ENCODE measurements around the gene KRT24. TPM values are rescaled to one million over a fixed set of nuclear protein-coding genes. Genes with fewer than 3 reads are reported as not detected.

The KRT24 gene
- polyA plus RNA-seq, 1 experiment, result not detected

- TF ChIP-seq CTCF (IDR thresholded peaks at IDR 0.05; ENCODE audit: insufficient read depth, low read depth, low read length), result no peak
- H3K4me3 ChIP-seq (ENCODE audit: low read depth, low read length), result no peak overlapping the region
- no peak for DNase-seq (ENCODE audit: low read depth)
- CTCF ChIA-PET, result no interaction called here
- no peaks in the 10 kb centered on the region for H3K36me3 ChIP-seq (ENCODE audit: control insufficient read depth, insufficient read depth, low read length)
- peaks cover 9% of the 10 kb centered on the region for H3K27me3 ChIP-seq (ENCODE audit: control insufficient read depth, insufficient read depth, low read length)
- POLR2A ChIA-PET, result no interaction called here
Measured at GRCh38 chr17:40686192-40686591, 17.4 kb downstream of the KRT24 start.

GRCh38 chr17:40680998-40681397, 22.6 kb downstream of the KRT24 start:
- Histone ChIP-seq H3K4me3 (ENCODE audit: low read depth, low read length) (no peak overlapping the region), H3K27me3 (ENCODE audit: control insufficient read depth, insufficient read depth, low read length) (peaks cover 10% of the 10 kb centered on the region), H3K36me3 (ENCODE audit: control insufficient read depth, insufficient read depth, low read length) (no peaks in the 10 kb centered on the region)
- CTCF ChIA-PET, result interaction anchor here (0.7 to 1.4 kb wide), 3 partner anchors 10 to 26 kb away, joined by 3 read pairs; no protein-coding TSS in a partner anchor
- POLR2A ChIA-PET, result no interaction called here
- no peak for TF ChIP-seq CTCF (IDR thresholded peaks at IDR 0.05; ENCODE audit: insufficient read depth, low read depth, low read length)
- DNase-seq (ENCODE audit: low read depth), result no peak

GRCh38 chr17:40679523-40679907, 24.0 kb downstream of the KRT24 start:
- POLR2A ChIA-PET, result no interaction called here
- H3K36me3 ChIP-seq (ENCODE audit: control insufficient read depth, insufficient read depth, low read length), result no peaks in the 10 kb centered on the region
- DNase-seq (ENCODE audit: low read depth), result no peak
- TF ChIP-seq CTCF (IDR thresholded peaks at IDR 0.05; ENCODE audit: insufficient read depth, low read depth, low read length), result no peak
- CTCF ChIA-PET, result interaction anchor here (0.6 to 1.4 kb wide), 2 partner anchors 12 to 14 kb away, joined by 3 read pairs; no protein-coding TSS in a partner anchor
- H3K4me3 ChIP-seq (ENCODE audit: low read depth, low read length), result no peak overlapping the region
- peaks cover 6% of the 10 kb centered on the region for H3K27me3 ChIP-seq (ENCODE audit: control insufficient read depth, insufficient read depth, low read length)

GRCh38 chr17:40678902-40679522, 24.5 kb downstream of the KRT24 start:
- POLR2A ChIA-PET, result no interaction called here
- Histone ChIP-seq H3K4me3 (ENCODE audit: low read depth, low read length) (no peak overlapping the region), H3K36me3 (ENCODE audit: control insufficient read depth, insufficient read depth, low read length) (no peaks in the 10 kb centered on the region), H3K27me3 (ENCODE audit: control insufficient read depth, insufficient read depth, low read length) (peaks cover 7% of the 10 kb centered on the region)
- CTCF ChIA-PET, result no interaction called here
- no peak for TF ChIP-seq CTCF (IDR thresholded peaks at IDR 0.05; ENCODE audit: insufficient read depth, low read depth, low read length)
- no peak for DNase-seq (ENCODE audit: low read depth)

- POLR2A ChIA-PET, result no interaction called here
- CTCF ChIA-PET, result no interaction called here
- Histone ChIP-seq H3K36me3 (ENCODE audit: control insufficient read depth, insufficient read depth, low read length) (no peaks in the 10 kb centered on the region), H3K4me3 (ENCODE audit: low read depth, low read length) (no peak overlapping the region), H3K27me3 (ENCODE audit: control insufficient read depth, insufficient read depth, low read length) (peaks cover 21% of the 10 kb centered on the region)
- DNase-seq (ENCODE audit: low read depth), result no peak
- TF ChIP-seq CTCF (IDR thresholded peaks at IDR 0.05; ENCODE audit: insufficient read depth, low read depth, low read length), result no peak
Measured at GRCh38 chr17:40675905-40676304, 27.6 kb downstream of the KRT24 start.

All from BJ (cell line).